Neural cell (in vitro differentiated cells): ENCODE data around the gene FOXK2.

ENCODE experiments used
- EP300 ChIP-seq: fragments of 450-650 bp; conservative IDR thresholded peaks from 2 replicates; pipeline ENCODE4 v1.6.1; 2014; ENCODE audit warnings: antibody characterized with exemption, mild to moderate bottlenecking, moderate library complexity; ENCODE audit not compliant: poor library complexity, severe bottlenecking
- MXI1 ChIP-seq: fragments of 450-650 bp; conservative IDR thresholded peaks from 2 replicates; pipeline ENCODE4 v1.6.1; 2014; ENCODE audit warnings: antibody characterized with exemption, mild to moderate bottlenecking; ENCODE audit not compliant: poor library complexity, severe bottlenecking
- POLR2AphosphoS5 ChIP-seq: IDR thresholded peaks from 2 replicates; pipeline ENCODE4 v1.6.1; 2012
- RAD21 ChIP-seq: fragments of 450-650 bp; conservative IDR thresholded peaks from 2 replicates; pipeline ENCODE4 v1.6.1; 2014; ENCODE audit warnings: antibody characterized with exemption, mild to moderate bottlenecking, moderate library complexity
- TF ChIP-seq, protein P1 (sequence below): IDR thresholded peaks from 2 replicates; pipeline ENCODE4 v1.6.1; 2012; ENCODE audit warnings: borderline replicate concordance
- TF ChIP-seq, protein P2 (sequence below): fragments of 450-650 bp; IDR thresholded peaks from 2 replicates; pipeline ENCODE4 v1.5.1; 2014; ENCODE audit warnings: antibody characterized with exemption, mild to moderate bottlenecking, moderate library complexity; ENCODE audit not compliant: poor library complexity, severe bottlenecking

DNA sequence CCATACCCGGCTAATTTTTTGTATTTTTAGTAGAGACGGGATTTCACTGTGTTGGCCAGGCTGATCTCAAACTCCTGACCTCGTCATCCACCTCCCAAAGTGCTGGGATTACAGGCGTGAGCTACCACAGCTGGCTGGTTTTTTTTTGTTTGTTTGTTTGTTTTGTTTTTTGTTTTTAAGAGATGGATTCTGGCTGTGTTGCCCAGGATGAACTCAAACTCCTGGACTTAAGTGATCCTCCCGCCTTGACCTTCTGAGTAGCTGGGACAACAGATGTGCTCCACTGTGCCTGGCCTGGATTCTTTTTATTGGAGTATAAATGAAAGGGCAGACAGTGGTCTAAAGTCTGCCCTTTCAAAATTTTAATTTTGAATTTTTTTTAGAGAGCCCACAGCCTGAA, 44.7 kb downstream of the FOXK2 start:
- TF ChIP-seq EP300 (no peak), MXI1 (no peak), POLR2AphosphoS5 (no peak), RAD21 (no peak)
- TF ChIP-seq, protein P1, sequence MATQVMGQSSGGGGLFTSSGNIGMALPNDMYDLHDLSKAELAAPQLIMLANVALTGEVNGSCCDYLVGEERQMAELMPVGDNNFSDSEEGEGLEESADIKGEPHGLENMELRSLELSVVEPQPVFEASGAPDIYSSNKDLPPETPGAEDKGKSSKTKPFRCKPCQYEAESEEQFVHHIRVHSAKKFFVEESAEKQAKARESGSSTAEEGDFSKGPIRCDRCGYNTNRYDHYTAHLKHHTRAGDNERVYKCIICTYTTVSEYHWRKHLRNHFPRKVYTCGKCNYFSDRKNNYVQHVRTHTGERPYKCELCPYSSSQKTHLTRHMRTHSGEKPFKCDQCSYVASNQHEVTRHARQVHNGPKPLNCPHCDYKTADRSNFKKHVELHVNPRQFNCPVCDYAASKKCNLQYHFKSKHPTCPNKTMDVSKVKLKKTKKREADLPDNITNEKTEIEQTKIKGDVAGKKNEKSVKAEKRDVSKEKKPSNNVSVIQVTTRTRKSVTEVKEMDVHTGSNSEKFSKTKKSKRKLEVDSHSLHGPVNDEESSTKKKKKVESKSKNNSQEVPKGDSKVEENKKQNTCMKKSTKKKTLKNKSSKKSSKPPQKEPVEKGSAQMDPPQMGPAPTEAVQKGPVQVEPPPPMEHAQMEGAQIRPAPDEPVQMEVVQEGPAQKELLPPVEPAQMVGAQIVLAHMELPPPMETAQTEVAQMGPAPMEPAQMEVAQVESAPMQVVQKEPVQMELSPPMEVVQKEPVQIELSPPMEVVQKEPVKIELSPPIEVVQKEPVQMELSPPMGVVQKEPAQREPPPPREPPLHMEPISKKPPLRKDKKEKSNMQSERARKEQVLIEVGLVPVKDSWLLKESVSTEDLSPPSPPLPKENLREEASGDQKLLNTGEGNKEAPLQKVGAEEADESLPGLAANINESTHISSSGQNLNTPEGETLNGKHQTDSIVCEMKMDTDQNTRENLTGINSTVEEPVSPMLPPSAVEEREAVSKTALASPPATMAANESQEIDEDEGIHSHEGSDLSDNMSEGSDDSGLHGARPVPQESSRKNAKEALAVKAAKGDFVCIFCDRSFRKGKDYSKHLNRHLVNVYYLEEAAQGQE: no peak
- TF ChIP-seq, protein P2, sequence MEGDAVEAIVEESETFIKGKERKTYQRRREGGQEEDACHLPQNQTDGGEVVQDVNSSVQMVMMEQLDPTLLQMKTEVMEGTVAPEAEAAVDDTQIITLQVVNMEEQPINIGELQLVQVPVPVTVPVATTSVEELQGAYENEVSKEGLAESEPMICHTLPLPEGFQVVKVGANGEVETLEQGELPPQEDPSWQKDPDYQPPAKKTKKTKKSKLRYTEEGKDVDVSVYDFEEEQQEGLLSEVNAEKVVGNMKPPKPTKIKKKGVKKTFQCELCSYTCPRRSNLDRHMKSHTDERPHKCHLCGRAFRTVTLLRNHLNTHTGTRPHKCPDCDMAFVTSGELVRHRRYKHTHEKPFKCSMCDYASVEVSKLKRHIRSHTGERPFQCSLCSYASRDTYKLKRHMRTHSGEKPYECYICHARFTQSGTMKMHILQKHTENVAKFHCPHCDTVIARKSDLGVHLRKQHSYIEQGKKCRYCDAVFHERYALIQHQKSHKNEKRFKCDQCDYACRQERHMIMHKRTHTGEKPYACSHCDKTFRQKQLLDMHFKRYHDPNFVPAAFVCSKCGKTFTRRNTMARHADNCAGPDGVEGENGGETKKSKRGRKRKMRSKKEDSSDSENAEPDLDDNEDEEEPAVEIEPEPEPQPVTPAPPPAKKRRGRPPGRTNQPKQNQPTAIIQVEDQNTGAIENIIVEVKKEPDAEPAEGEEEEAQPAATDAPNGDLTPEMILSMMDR: no peak
